Activated CD8-positive, alpha-beta memory T cell treated with anti-CD3 and anti-CD28 coated beads for 36 hours (primary cell): ENCODE data around the gene ABI3BP. TPM values are rescaled to one million over a fixed set of nuclear protein-coding genes. Genes with fewer than 3 reads are reported as not detected.
"Not testable (repeated sequence)": the region's sequence is repeated elsewhere in the genome, so short reads cannot be mapped to it uniquely, and the experiment has no call there.

Experiments
- CTCF ChIA-PET: fragments of 350-600 bp; sonication (Branson Sonifier 250); formaldehyde crosslinking; loops from one replicate; lab custom pipeline; 2021; ENCODE audit warnings: antibody characterized with exemption; lab: Charles Lee
- POLR2A ChIA-PET: fragments of 350-600 bp; sonication (Branson Sonifier 250); formaldehyde crosslinking; loops from one replicate; lab custom pipeline; 2021; ENCODE audit warnings: antibody characterized with exemption; lab: Charles Lee
- total RNA-seq, 2 experiments: library from RNA; stranded (reverse); gene quantifications; one replicate each; pipeline ENCODE4 v1.2.3, GENCODE V29; 2021

ABI3BP gene
- total RNA-seq, 2 experiments from 2014 or later = 0.11 TPM; not detected in 1

GRCh38 chr3:100956276-100956675, 36.9 kb downstream of the ABI3BP start:
- ChIA-PET CTCF (interaction anchor here (0.7 kb wide), 1 partner anchor 399 kb away, joined by 4 read pairs; no protein-coding TSS in a partner anchor), POLR2A (no interaction called here)

- POLR2A ChIA-PET = no interaction called here
These were observed 38.2 kb downstream of the ABI3BP start for GRCh38 chr3:100954990-100955389.

DNA sequence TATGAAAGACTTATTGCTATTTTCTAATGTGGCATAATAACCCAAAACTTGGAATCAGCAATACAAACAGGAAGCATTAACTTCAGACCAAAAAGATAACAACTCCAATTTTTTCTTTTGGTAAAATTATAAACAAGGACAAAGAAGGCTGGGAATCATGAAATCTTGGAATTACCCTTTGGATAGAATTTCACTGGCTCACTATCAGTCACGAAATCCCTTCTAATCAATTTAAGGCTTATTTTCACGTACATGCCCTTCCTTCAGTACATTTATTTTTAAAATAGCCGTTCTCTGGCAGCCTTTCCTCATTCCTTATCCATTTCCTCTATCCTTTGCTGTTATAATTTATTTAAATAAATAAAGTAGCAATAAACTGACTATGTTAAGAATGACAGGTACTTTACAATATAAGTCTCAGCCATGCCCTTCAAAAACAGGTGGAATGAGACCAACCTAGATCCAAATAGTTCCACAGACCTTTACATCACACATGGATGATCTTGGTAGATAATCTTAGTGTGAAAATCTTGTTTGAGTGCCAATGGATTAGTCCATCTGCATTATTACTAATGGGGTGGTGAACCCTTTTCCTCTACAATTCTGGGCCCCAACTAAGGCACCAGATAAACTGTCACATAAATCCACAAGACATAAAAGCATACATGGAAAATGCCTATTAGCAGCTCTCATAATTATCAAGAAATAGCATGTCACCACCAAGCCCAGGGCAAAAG, 38.9 kb downstream of the ABI3BP start:
- POLR2A ChIA-PET = no interaction called here
- CTCF ChIA-PET = interaction anchor here (0.6 kb wide), 1 partner anchor 8 kb away, joined by 3 read pairs; no protein-coding TSS in a partner anchor

More at GRCh38 chr3:100954990-100955389, 38.2 kb downstream of the ABI3BP start:
- CTCF ChIA-PET = interaction anchor here (0.6 kb wide), 1 partner anchor 9 kb away, joined by 3 read pairs; no protein-coding TSS in a partner anchor

GRCh38 chr3:100953103-100953502, 40.1 kb downstream of the ABI3BP start:
- CTCF ChIA-PET = no interaction called here
- POLR2A ChIA-PET = no interaction called here

DNA sequence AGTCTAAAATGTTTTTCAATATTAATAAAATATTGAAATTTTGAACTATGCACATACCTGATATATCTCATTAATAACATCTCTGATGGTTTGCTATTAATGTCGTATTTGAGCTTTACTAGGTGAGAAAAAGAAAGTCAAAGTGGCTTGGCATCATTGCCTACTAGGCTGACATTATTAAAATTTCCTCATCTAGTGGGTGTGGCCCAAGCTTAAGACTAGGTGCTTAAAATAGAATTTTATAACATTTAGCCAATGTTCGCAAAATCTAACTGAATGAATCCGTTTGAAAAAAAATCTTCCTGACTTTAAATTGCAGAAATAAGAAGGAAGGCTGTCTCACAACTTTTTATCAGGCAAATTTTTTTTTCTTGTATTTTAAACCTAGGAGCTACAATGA, 46.1 kb downstream of the ABI3BP start:
- ChIA-PET CTCF (interaction anchor here (0.6 kb wide), 1 partner anchor 272 kb away, joined by 3 read pairs; no protein-coding TSS in a partner anchor), POLR2A (no interaction called here)

GRCh38 chr3:100946096-100946495, 47.1 kb downstream of the ABI3BP start:
- POLR2A ChIA-PET = not testable (repeated sequence)
- CTCF ChIA-PET = interaction anchor here (0.7 kb wide), 1 partner anchor 9 kb away, joined by 3 read pairs; no protein-coding TSS in a partner anchor

DNA sequence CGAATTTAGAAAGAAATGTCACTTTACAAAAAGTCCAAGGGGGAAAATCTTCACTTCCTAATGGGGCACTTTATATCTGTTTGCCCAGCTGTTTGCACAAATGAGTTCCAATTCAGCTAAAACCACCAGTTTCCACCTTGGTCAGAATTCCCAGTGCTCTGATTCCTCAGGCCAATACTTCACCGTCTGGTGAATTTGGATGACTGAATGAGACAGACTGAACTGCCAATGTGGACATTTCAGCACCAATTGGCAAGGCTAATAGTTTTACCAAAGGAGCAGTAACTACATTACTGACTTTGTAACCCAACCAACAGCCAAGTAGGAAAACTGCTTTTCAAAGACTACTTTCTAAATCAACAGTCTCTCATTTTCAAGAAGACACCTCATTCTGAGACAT, 51.8 kb downstream of the ABI3BP start:
- ChIA-PET CTCF (no interaction called here), POLR2A (no interaction called here)

- CTCF ChIA-PET = no interaction called here
These were observed 52.2 kb downstream of the ABI3BP start for GRCh38 chr3:100941041-100941440.

GRCh38 chr3:100936931-100937330, 56.3 kb downstream of the ABI3BP start:
- ChIA-PET CTCF (no interaction called here), POLR2A (no interaction called here)

More at GRCh38 chr3:100941041-100941440, 52.2 kb downstream of the ABI3BP start:
- POLR2A ChIA-PET = no interaction called here

DNA sequence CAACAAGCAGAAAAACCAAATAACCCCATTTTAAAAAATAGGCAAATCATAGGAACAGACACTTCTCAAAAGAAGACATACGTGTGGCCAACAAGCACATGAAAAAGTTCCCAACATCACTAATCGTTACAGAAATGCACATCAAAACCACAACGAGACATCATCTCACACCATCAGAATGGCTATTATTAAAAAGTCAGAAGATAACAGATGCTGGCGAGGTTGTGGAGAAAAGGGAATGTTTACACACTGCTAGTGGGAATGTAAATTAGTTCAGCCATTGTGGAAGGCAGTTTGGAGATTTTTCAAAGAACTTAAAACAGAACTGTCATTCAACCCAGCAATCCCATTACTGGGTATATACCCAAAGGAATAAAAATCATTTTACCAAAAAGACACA, 60.7 kb downstream of the ABI3BP start:
- CTCF ChIA-PET = no interaction called here
- POLR2A ChIA-PET = no interaction called here

DNA sequence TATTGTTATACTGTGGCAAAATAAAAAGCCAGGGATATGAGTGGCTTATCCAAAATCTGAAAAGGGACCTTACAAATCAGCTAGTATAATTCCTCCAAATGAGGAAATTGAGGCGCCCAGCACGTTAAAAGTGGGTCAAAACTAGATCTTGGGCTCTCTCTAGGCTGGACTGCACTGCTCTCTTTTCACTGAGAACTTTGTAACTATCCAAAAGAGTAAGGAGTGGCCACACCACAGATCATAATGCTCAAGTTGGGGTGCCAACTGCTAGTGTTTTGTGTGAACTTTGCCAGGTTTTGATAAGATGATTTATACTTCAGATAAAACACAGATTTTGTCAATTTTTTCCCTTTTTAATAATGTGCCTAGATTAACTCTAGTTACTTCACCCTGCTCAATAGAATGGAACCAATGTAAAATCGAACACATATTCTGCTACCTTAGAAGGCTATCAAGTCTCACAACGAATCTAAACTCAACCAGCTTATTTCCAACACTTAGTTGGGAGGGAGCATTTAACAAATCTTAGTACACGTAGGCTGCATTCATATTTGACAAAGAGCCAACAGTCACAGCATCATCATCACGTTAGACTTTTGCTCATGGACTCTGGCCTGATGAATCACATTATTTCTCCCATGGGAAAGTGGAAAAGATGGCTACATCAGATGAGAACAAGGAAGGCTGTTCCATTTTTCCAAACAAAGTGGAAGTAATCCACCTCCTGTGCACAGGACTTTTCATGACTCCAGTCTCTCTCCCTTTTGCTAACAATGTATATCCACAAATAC, 64.4 kb downstream of the ABI3BP start:
- ChIA-PET POLR2A (no interaction called here), CTCF (no interaction called here)

GRCh38 chr3:100927775-100928174, 65.4 kb downstream of the ABI3BP start:
- CTCF ChIA-PET = no interaction called here
- POLR2A ChIA-PET = no interaction called here

DNA sequence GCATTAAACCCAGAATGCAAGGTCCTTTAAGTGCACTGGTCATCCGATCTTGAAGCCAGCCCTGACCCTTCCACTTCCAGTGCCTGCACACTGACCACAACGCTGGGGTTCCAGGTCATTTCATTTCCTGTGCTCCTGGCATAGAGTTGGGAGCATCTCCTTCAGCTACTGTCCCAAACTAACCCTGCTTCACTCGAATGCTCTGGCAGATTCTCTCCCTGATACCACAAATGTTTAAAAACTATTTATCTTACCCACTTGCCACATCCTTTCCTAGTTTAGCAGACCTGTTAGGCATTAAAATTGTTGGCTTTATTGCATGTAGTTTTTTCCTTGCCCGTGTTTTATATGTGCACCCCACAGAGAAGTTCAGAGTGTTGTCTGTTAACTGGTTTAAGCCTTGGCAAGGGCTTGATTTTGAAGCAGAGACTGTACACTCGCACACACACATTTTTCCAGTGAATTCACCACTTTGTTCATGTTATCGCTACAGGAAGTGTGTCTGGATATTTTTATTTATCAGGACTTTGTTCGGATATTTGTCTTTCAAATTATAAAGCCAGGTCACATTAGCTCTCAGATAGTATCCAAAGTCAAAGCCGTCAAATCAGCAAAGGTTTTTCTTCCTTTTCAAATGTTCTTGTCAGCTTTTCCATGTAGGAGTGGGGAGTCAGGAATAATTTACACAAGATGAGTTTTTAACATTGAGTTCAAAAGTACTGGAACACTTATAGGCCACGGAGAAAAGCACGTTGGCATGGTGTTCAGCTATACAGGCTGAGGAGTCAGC, 77.3 kb downstream of the ABI3BP start:
- ChIA-PET CTCF (no interaction called here), POLR2A (no interaction called here)

GRCh38 chr3:100913870-100914648, 79.2 kb downstream of the ABI3BP start:
- POLR2A ChIA-PET = no interaction called here
- CTCF ChIA-PET = no interaction called here

- ChIA-PET CTCF (no interaction called here), POLR2A (no interaction called here)
These were observed 80.2 kb downstream of the ABI3BP start for GRCh38 chr3:100912976-100913545.

DNA sequence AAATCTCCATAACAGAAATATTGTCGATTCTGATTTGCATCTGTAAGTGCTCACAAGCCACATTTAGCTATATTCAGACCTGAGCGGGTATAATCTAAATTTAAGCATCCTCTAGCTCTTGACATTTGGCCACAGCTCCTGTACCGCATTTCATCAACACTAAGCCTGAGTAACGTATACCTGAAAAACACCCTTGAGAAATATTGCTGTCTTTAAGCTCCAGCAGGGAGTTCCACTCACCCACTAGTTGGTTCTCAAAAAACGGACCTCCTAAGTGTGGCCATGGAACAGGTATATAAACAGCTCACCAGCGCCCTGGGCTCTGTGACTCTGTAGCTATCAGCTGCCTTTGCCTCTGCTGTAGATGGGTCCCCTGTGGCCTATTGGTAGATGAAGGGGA, 80.7 kb downstream of the ABI3BP start:
- ChIA-PET CTCF (no interaction called here), POLR2A (no interaction called here)

DNA sequence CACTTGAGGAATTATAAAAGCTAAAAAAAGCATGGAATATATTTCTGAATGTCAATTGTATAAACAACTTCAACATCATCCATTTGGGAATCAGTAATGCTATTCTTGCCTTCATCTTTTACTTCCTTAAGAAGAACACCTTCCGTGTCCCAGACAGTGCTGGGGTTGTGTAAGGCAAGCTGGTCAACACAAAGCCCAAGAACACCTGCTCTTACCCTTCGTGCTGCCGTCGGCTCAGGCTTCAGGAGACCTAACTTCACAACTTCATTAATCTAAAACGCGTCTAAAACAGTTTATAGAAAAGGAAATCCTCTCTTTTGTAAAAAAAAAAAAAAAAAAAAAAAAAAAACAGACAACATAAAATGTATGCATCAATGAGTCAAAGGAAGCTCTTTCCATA, 81.3 kb downstream of the ABI3BP start:
- ChIA-PET CTCF (no interaction called here), POLR2A (no interaction called here)

GRCh38 chr3:100910986-100911385, 82.2 kb downstream of the ABI3BP start:
- ChIA-PET CTCF (no interaction called here), POLR2A (no interaction called here)

DNA sequence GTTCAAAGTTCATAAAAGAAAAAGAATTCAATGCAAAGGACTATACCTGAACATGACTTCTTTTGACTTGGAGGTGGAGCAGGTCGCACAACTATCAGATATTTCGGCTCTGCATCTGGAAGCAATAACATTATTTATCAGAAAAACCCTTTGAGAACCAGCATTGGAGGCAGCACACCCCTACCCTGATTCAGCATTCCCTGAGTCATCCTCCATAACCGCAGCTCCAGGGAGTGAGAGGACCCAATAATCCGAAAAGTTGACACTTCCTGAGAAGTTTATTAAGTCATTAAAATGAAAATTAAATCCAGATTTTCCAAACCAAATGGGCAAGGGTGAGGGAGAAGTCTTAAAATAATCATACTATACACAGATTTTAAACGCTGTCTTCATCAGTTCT, 90.6 kb downstream of the ABI3BP start:
- ChIA-PET CTCF (no interaction called here), POLR2A (no interaction called here)
